AG09319 (cell line): ENCODE measurements around the gene SMG7.

Experiments
- DNase-seq: peaks from one replicate; pipeline ENCODE4 v3.0.0-alpha.2; 2010; ENCODE audit warnings: low read depth; ENCODE audit errors: extremely low read depth
- CTCF ChIP-seq: IDR thresholded peaks from 2 replicates; pipeline ENCODE4 v1.5.1; 2011; ENCODE audit warnings: low read depth, mild to moderate bottlenecking, inconsistent platforms, low read length, moderate library complexity

The SMG7 gene

GRCh38 chr1:183551924-183552323, 79.6 kb downstream of the SMG7 start:
- no peak for DNase-seq

GRCh38 chr1:183552441-183552840, 80.1 kb downstream of the SMG7 start:
- no peak for DNase-seq
- TF ChIP-seq CTCF: no peak

More at GRCh38 chr1:183551924-183552323, 79.6 kb downstream of the SMG7 start:
- TF ChIP-seq CTCF: no peak

- TF ChIP-seq CTCF: no peak
- no peak for DNase-seq
Observed at GRCh38 chr1:183552891-183553290, 80.6 kb downstream of the SMG7 start.

GRCh38 chr1:183553331-183553730, 81.0 kb downstream of the SMG7 start:
- no peak for DNase-seq
- TF ChIP-seq CTCF: no peak

- no peak for TF ChIP-seq CTCF
- no peak for DNase-seq
Observed at GRCh38 chr1:183553764-183554163, 81.5 kb downstream of the SMG7 start.

- TF ChIP-seq CTCF: no peak
- no peak for DNase-seq
Observed at GRCh38 chr1:183554577-183554976, 82.3 kb downstream of the SMG7 start.

- no peak for DNase-seq
Observed at GRCh38 chr1:183559061-183559460, 86.8 kb downstream of the SMG7 start.

More at GRCh38 chr1:183559061-183559460, 86.8 kb downstream of the SMG7 start:
- TF ChIP-seq CTCF: no peak
